ENCODE results near the gene ARHGEF12.

ARHGEF12 gene

DNA sequence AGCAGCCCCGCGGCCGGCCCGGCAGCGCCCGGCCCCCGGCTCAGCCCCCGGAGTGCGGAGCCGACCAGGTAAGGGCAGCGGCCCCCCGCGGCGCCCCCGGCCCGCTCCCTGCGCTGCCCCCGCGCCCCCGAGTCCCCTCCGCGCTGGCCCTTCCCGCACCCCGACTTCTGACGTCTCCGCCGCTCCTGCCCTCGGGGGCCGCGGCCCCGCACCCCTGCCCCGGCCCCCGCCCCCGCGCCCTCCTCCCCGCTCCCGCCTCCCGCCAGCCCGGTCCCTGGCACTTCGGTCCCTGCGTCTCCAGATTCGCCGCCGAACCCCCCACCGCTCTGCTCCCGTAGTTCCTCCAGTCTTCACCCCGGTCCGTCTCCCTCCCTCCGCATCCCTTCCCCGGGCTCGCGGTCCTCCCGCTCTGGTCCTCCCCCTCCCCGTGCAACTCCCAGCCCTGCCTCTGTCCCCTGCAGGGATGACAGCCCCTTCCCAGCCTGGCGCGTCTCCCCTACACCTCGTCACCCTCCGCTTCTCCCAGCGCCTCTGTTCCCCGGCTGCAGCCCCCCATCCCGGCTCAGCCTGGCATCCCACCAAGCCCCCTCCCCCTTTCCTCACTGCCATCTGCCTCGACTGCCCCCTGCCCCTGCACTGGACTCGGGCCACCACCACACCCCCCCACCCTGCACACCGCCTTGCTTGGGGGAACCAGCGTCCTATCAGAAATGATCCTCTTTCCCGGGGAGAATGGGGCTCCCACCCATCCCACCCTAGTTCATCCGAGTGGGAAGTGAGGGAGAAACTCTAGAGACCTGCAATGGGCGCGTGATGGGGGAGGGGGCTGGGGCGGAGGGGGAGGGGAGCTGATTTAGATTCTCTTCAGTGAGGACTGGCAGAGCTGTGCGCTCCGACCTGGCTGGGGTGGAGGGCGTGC is 175.9 kb downstream of the ARHGEF12 start:
- Histone ChIP-seq H3K4me3 (ENCODE audit: low read depth in 1 of 2, low read length in 2 of 2) (no peak overlapping the region), H3K9me3 (ENCODE audit: control insufficient read depth in 1 of 2, low read length in 2 of 2) (no peaks in the 10 kb centered on the region), H3K27me3 (ENCODE audit: control insufficient read depth in 1 of 2, insufficient read depth in 2 of 2, low read length in 2 of 2) (peaks cover 13 to 26% of the 10 kb centered on the region in 2 donors), H3K27ac (ENCODE audit: low read depth, low read length) (no peak overlapping the region), H3K36me3 (ENCODE audit: control insufficient read depth in 1 of 2, insufficient read depth in 2 of 2, low read length in 2 of 2) (no peaks in the 10 kb centered on the region), H3K9ac (ENCODE audit: low read depth in 1 of 2, low read length in 2 of 2) (no peak overlapping the region), H3K4me1 (ENCODE audit: control insufficient read depth in 1 of 2, insufficient read depth in 2 of 2, low read length in 2 of 2) (no peaks in the 10 kb centered on the region)

DNA sequence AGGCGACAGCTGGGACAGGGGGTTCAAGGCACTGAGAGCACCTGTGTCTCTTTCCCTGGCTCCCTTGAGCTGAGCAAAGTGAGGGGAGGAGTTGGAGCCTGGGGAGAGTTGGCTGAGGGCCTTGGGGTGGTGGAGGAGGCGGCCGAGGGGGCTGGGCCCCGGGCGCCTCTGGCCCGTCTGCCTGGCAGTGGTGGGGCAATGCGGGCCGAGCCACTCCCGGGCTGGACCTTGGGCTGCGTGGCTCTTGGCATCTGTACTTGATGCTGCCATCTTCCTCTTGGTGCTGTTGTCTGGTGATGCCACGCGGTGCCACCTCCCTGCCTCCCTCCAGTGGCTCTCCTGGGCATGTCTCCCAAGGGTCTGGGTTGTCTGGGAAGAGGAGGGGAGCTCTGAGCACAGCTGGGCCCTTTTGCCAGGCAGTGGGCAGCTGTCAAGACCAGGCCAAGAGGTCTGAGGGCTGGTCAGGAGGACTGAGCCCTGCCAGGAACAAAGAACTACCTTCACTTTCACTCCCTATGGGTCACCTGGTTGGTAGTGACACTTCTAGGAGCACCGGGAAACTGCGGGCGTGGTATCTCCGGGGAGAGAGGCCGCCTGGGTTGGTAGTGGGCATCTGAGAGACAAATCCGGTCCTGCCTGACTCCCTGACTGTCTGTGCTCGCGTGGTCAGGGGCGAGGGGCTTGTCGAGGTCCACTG is 176.7 kb downstream of the ARHGEF12 start:
- Histone ChIP-seq H3K27me3 (ENCODE audit: control insufficient read depth in 1 of 2, insufficient read depth in 2 of 2, low read length in 2 of 2) (peaks cover 13 to 22% of the 10 kb centered on the region in 2 donors), H3K9ac (ENCODE audit: low read depth in 1 of 2, low read length in 2 of 2) (no peak overlapping the region)

DNA sequence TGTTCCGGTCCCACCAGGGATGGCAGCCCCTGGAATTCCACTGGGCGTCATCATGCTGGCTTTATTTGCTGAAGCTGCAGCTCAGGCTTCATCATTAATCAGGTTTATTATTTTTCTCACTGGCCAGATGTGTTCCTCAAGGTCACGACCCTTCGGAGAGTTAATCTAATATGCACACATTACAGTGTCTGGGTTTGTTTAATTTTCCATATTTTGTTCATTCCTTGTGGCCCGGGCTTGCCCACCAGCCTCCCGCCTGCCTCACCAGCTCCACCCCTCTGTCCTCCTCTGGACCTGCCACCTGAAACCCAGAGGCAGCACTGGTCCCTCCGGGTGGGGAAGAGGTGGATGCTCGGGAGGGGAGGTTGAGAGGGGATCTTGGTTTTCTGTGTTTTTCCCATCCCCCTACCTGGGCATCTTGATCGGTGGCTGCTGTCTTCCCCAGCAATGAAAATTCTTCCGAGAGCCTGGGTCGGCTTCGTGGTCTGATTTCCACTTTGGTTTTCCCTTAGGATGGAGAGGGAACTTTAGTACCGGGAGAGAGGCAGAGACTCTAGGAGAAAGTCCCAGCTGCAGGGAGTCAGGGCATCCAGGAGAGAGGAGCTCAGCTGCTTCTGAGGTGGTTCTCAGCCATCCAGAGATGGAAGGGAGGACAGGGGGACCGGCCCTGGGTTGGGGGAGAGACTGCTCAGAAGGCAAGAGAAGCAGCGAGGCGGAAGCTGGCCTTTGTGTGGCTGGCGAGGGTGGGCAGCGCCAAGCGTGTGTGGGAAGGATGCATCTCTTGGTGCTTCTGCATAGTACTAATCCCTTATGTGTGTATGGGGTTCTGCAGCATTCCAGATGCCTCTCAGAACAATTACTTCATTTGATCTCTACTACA is 177.5 kb downstream of the ARHGEF12 start:
- Histone ChIP-seq H3K27ac (ENCODE audit: low read depth, low read length) (no peak overlapping the region), H3K27me3 (ENCODE audit: control insufficient read depth in 1 of 2, insufficient read depth in 2 of 2, low read length in 2 of 2) (peaks cover 13 to 22% of the 10 kb centered on the region in 2 donors)

More for the DNA sequence above, 176.7 kb downstream of the ARHGEF12 start:
- no peak overlapping the region for H3K4me3 ChIP-seq (ENCODE audit: low read depth in 1 of 2, low read length in 2 of 2)
- no peak overlapping the region for H3K27ac ChIP-seq (ENCODE audit: low read depth, low read length)
- no peaks in the 10 kb centered on the region for H3K4me1 ChIP-seq (ENCODE audit: control insufficient read depth in 1 of 2, insufficient read depth in 2 of 2, low read length in 2 of 2)
- no peaks in the 10 kb centered on the region for H3K36me3 ChIP-seq (ENCODE audit: control insufficient read depth in 1 of 2, insufficient read depth in 2 of 2, low read length in 2 of 2)
- H3K9me3 ChIP-seq (ENCODE audit: control insufficient read depth in 1 of 2, low read length in 2 of 2) = no peaks in the 10 kb centered on the region

DNA sequence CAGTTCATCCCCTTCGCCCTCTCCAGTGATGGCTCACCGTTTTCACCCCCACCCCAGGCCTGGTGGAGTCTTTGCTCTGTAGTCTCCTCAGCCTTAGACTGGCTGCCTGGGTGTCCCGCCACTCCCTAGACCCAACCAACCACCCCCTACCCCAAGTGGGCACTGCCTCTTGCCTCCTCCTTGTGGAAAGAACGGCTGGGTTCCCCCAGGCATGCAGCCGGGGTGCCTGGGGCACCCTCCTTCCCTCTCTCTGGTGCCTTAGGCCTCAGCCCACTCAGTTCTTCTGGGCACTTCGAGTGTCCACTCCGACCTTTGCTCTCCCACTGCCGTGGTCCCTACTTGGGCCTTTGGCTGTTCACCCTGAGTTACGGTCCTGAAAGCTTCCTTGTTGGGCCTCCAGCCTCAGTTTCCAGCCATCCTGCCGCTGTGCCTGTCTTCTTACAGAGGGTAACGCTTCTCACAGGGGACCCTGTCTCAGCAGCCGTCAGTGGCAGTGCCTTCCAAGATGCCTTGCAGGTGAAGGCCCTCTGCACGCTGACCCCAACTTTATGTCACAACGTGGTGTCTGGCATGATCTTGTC is 178.4 kb downstream of the ARHGEF12 start:
- Histone ChIP-seq H3K36me3 (ENCODE audit: control insufficient read depth in 1 of 2, insufficient read depth in 2 of 2, low read length in 2 of 2) (no peaks in the 10 kb centered on the region), H3K9me3 (ENCODE audit: control insufficient read depth in 1 of 2, low read length in 2 of 2) (no peaks in the 10 kb centered on the region), H3K4me1 (ENCODE audit: control insufficient read depth in 1 of 2, insufficient read depth in 2 of 2, low read length in 2 of 2) (no peaks in the 10 kb centered on the region), H3K9ac (ENCODE audit: low read depth in 1 of 2, low read length in 2 of 2) (no peak overlapping the region), H3K4me3 (ENCODE audit: low read depth in 1 of 2, low read length in 2 of 2) (no peak overlapping the region), H3K27ac (ENCODE audit: low read depth, low read length) (no peak overlapping the region), H3K27me3 (ENCODE audit: control insufficient read depth in 1 of 2, insufficient read depth in 2 of 2, low read length in 2 of 2) (peaks cover 8 to 16% of the 10 kb centered on the region in 2 donors)

More for the DNA sequence above, 177.5 kb downstream of the ARHGEF12 start:
- Histone ChIP-seq H3K4me3 (ENCODE audit: low read depth in 1 of 2, low read length in 2 of 2) (no peak overlapping the region), H3K9me3 (ENCODE audit: control insufficient read depth in 1 of 2, low read length in 2 of 2) (no peaks in the 10 kb centered on the region), H3K36me3 (ENCODE audit: control insufficient read depth in 1 of 2, insufficient read depth in 2 of 2, low read length in 2 of 2) (no peaks in the 10 kb centered on the region), H3K4me1 (ENCODE audit: control insufficient read depth in 1 of 2, insufficient read depth in 2 of 2, low read length in 2 of 2) (no peaks in the 10 kb centered on the region), H3K9ac (ENCODE audit: low read depth in 1 of 2, low read length in 2 of 2) (no peak overlapping the region)

DNA sequence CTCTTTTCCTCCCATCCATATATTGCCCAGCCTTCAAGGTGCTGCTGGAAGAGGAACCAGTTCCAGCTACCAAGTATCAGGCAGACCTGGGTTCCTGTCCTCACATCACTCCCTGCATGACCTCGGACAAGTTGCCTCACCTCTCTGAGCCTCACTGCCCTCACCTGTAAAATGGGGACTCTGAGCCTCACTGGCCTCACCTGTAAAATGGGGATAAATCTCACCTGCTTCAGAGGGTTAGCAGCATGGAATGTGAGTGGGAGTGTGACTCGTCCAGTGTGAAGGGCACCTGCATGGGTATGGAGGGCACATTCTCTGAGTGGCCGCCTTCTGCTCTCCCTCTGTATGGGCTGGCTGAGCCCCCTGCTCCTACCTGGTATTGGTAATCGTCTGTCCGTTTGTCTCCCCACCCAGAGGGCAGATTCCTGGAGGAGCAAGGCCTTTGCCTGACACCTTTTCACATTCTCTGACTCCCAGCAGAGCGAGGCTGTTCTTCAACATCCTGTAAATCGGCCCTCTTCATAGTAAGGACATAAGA is 179.0 kb downstream of the ARHGEF12 start:
- Histone ChIP-seq H3K4me3 (ENCODE audit: low read depth in 1 of 2, low read length in 2 of 2) (no peak overlapping the region), H3K27ac (ENCODE audit: low read depth, low read length) (no peak overlapping the region), H3K9ac (ENCODE audit: low read depth in 1 of 2, low read length in 2 of 2) (no peak overlapping the region), H3K4me1 (ENCODE audit: control insufficient read depth in 1 of 2, insufficient read depth in 2 of 2, low read length in 2 of 2) (no peaks in the 10 kb centered on the region), H3K9me3 (ENCODE audit: control insufficient read depth in 1 of 2, low read length in 2 of 2) (no peaks in the 10 kb centered on the region), H3K27me3 (ENCODE audit: control insufficient read depth in 1 of 2, insufficient read depth in 2 of 2, low read length in 2 of 2) (peaks cover 5 to 16% of the 10 kb centered on the region in 2 donors), H3K36me3 (ENCODE audit: control insufficient read depth in 1 of 2, insufficient read depth in 2 of 2, low read length in 2 of 2) (no peaks in the 10 kb centered on the region)

DNA sequence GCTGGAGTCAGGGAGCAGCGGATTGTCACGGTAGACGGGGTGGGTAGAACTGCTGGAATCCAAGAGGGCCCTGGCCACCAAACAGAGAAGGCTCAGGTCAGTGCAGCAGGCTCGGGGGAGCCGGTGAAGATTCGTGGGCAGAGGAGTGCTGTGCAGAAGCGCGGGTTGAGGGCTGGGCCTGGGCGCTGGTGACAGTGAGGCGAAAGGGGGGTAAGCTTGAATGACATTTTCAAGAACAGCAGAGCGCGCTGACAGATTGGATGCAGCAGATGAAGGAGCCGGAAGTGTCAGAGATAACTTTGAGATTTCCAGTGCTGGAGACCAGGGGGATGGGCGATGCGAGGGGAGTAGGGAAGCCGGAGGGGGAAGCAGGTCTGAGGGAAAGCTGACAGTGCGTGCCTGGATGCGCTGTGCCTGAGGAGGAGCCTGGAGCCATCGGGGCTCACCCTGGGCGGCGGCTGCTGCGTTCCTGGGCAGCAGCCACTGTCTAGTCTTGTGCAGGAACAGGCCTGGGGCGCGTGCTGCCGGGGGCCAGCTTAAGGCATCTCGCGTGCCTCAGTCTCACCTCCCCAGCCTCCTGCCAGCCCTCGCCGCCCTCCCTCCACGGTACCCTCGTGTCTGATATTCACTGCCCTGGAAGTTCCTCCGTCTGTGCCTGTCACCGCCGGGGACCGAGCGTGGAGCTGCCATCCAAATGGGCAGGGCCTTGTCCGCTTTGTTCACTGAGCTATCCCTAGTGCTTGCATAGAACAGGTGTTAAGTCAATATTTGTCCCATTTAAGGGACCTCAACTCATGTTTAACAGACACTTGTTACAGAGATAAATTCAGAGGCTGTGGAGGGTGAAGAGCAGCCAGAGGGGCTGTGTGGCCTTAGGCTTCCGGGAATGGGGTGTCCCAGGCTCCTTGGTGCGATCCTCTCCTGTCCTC is 180.5 kb downstream of the ARHGEF12 start:
- H3K9me3 ChIP-seq (ENCODE audit: control insufficient read depth in 1 of 2, low read length in 2 of 2) = no peaks in the 10 kb centered on the region
- peaks cover 0 to 16% of the 10 kb centered on the region in 2 donors for H3K27me3 ChIP-seq (ENCODE audit: control insufficient read depth in 1 of 2, insufficient read depth in 2 of 2, low read length in 2 of 2)
- H3K4me1 ChIP-seq (ENCODE audit: control insufficient read depth in 1 of 2, insufficient read depth in 2 of 2, low read length in 2 of 2) = no peaks in the 10 kb centered on the region
- no peak overlapping the region for H3K4me3 ChIP-seq (ENCODE audit: low read depth in 1 of 2, low read length in 2 of 2)
- no peak overlapping the region for H3K27ac ChIP-seq (ENCODE audit: low read depth, low read length)
- H3K9ac ChIP-seq (ENCODE audit: low read depth in 1 of 2, low read length in 2 of 2) = no peak overlapping the region
- no peaks in the 10 kb centered on the region for H3K36me3 ChIP-seq (ENCODE audit: control insufficient read depth in 1 of 2, insufficient read depth in 2 of 2, low read length in 2 of 2)

DNA sequence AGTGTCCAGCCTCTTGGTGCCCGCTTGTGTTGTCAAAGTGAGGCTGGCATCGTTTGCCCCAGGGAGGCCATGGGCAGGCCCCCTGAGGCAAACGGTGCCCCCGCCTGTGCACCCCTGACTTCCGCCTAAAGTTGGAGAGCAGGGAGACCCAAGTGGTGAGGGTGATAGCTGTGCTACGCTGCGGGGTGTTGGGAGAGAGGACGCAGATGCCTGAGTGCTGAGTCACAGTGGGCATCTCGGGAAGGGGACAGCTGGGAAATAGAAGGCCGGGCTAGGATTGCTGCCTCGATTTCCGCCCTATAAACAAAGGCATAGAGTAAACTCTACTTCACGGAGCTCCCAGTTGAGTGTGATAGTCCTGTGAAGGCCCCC is 181.2 kb downstream of the ARHGEF12 start:
- H3K9ac ChIP-seq (ENCODE audit: low read depth in 1 of 2, low read length in 2 of 2) = no peak overlapping the region
- H3K4me3 ChIP-seq (ENCODE audit: low read depth in 1 of 2, low read length in 2 of 2) = no peak overlapping the region
- no peaks in the 10 kb centered on the region for H3K4me1 ChIP-seq (ENCODE audit: control insufficient read depth in 1 of 2, insufficient read depth in 2 of 2, low read length in 2 of 2)
- H3K27me3 ChIP-seq (ENCODE audit: control insufficient read depth in 1 of 2, insufficient read depth in 2 of 2, low read length in 2 of 2) = peaks cover 0 to 16% of the 10 kb centered on the region in 2 donors
- no peak overlapping the region for H3K27ac ChIP-seq (ENCODE audit: low read depth, low read length)
- H3K9me3 ChIP-seq (ENCODE audit: control insufficient read depth in 1 of 2, low read length in 2 of 2) = no peaks in the 10 kb centered on the region
- H3K36me3 ChIP-seq (ENCODE audit: control insufficient read depth in 1 of 2, insufficient read depth in 2 of 2, low read length in 2 of 2) = no peaks in the 10 kb centered on the region

DNA sequence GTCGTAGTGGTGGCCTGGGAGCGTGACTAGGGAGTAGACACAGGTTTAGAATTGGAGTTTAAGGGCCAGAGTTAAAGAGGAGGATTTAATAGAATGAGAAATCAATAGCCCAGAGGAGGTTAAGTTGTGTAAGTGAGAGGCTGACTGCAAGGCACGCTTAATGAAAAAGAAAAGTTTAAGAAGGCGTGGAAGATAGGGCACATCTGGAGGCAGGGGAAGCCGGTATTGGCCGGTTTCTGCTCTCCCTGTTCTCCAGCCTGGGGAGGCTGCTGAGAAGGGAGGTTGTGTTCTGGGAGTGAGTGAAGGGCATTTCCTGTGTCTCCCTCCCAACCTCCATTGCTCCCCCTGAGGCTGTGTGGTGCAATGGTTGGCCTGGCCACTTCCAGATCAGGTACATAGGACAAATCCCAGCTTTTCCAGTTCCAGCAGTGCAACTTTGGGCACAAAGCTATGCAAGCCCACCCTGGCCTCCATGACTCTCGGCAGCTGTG is 181.6 kb downstream of the ARHGEF12 start:
- Histone ChIP-seq H3K27ac (ENCODE audit: low read depth, low read length) (no peak overlapping the region), H3K9ac (ENCODE audit: low read depth in 1 of 2, low read length in 2 of 2) (no peak overlapping the region), H3K9me3 (ENCODE audit: control insufficient read depth in 1 of 2, low read length in 2 of 2) (no peaks in the 10 kb centered on the region), H3K27me3 (ENCODE audit: control insufficient read depth in 1 of 2, insufficient read depth in 2 of 2, low read length in 2 of 2) (peaks cover 0 to 16% of the 10 kb centered on the region in 2 donors), H3K4me1 (ENCODE audit: control insufficient read depth in 1 of 2, insufficient read depth in 2 of 2, low read length in 2 of 2) (no peaks in the 10 kb centered on the region), H3K36me3 (ENCODE audit: control insufficient read depth in 1 of 2, insufficient read depth in 2 of 2, low read length in 2 of 2) (no peaks in the 10 kb centered on the region), H3K4me3 (ENCODE audit: low read depth in 1 of 2, low read length in 2 of 2) (no peak overlapping the region)
